IMR-90 (cell line): ENCODE data around the gene SFSWAP. TPM values are rescaled to one million over a fixed set of nuclear protein-coding genes. Genes with fewer than 3 reads are reported as not detected.

Experiments
- ATAC-seq: fragments of 200-7000 bp; cut with Tn5 transposase; 2 replicates; pipeline ENCODE4 v1.9.1; 2020; ENCODE audit warnings: low read depth, mild to moderate bottlenecking, moderate library complexity
- BruUV-seq: library from RNA; stranded (reverse); fragments of 400-500 nt; replicated peaks from 2 replicates; lab custom pipeline; 2021; lab: Mats Ljungman, UMichigan
- CTCF ChIA-PET: fragments of 300-600 bp; formaldehyde crosslinking; extraction: SDS; loops from one replicate; lab custom pipeline; 2021; ENCODE audit warnings: antibody characterized with exemption; lab: Yijun Ruan, JAX
- POLR2A ChIA-PET: fragments of 300-600 bp; sonication (Branson Sonifier 250); formaldehyde crosslinking; loops from one replicate; lab custom pipeline; 2022; ENCODE audit warnings: antibody characterized with exemption; ENCODE audit not compliant: unreplicated experiment; lab: Charles Lee
- DNase-seq: peaks from one replicate; pipeline ENCODE4 v3.0.0; 2013
- H2AFZ ChIP-seq: replicated peaks from 2 replicates; pipeline ENCODE3; 2013; ENCODE audit warnings: low read length, mild to moderate bottlenecking; ENCODE audit not compliant: poor library complexity
- H2AK5ac ChIP-seq: 2 replicates; pipeline ENCODE4 v1.6.1; 2013; ENCODE audit warnings: low read depth, low read length, inconsistent platforms
- H2AK9ac ChIP-seq: replicated peaks from 2 replicates; pipeline ENCODE3; 2013; ENCODE audit warnings: mild to moderate bottlenecking, low read depth, low read length, moderate library complexity; ENCODE audit not compliant: poor library complexity
- H2BK120ac ChIP-seq: 2 replicates; pipeline ENCODE4 v1.6.1; 2013; ENCODE audit warnings: low read depth, low read length, inconsistent platforms
- H2BK15ac ChIP-seq: 3 replicates; pipeline ENCODE4 v1.6.1; 2013; ENCODE audit warnings: low read depth, low read length, inconsistent platforms
- H2BK20ac ChIP-seq: 2 replicates; pipeline ENCODE4 v1.6.1; 2013; ENCODE audit warnings: low read depth, mild to moderate bottlenecking, inconsistent platforms, low read length, moderate library complexity
- H2BK5ac ChIP-seq: 2 replicates; pipeline ENCODE4 v1.6.1; 2013; ENCODE audit warnings: mild to moderate bottlenecking, low read depth, low read length, inconsistent platforms; ENCODE audit not compliant: poor library complexity, severe bottlenecking
- H3K14ac ChIP-seq: replicated peaks from 2 replicates; pipeline ENCODE4 v1.6.1; 2013; ENCODE audit warnings: low read depth, low read length, inconsistent platforms
- H3K18ac ChIP-seq: 2 replicates; pipeline ENCODE4 v1.6.1; 2013; ENCODE audit warnings: low read depth, low read length, control low read depth
- H3K23ac ChIP-seq: 2 replicates; pipeline ENCODE4 v1.6.1; 2013; ENCODE audit warnings: low read depth, low read length, inconsistent platforms
- H3K27ac ChIP-seq: 2 replicates; pipeline ENCODE4 v1.5.1; 2013; ENCODE audit warnings: mild to moderate bottlenecking, control low read depth, low read length; ENCODE audit not compliant: insufficient read depth
- H3K27me3 ChIP-seq: 2 replicates; pipeline ENCODE4 v1.6.1; 2013; ENCODE audit warnings: low read length; ENCODE audit not compliant: control insufficient read depth, insufficient read depth
- H3K36me3 ChIP-seq: 2 replicates; pipeline ENCODE4 v1.6.1; 2013; ENCODE audit warnings: low read length, mixed read lengths; ENCODE audit not compliant: control insufficient read depth, insufficient read depth
- H3K4ac ChIP-seq: 2 replicates; pipeline ENCODE4 v1.6.1; 2013; ENCODE audit warnings: low read depth, low read length, inconsistent platforms
- H3K4me1 ChIP-seq: 2 replicates; pipeline ENCODE4 v1.6.1; 2013; ENCODE audit warnings: low read length, mixed read lengths; ENCODE audit not compliant: control insufficient read depth, insufficient read depth
- H3K4me2 ChIP-seq: 2 replicates; pipeline ENCODE4 v1.6.1; 2013; ENCODE audit warnings: low read depth, mild to moderate bottlenecking, control low read depth, low read length, moderate library complexity
- H3K4me3 ChIP-seq: 2 replicates; pipeline ENCODE4 v1.5.1; 2013; ENCODE audit warnings: low read depth, mild to moderate bottlenecking, control low read depth, low read length, moderate library complexity; ENCODE audit not compliant: insufficient read depth
- H3K56ac ChIP-seq: 2 replicates; pipeline ENCODE4 v1.6.1; 2013; ENCODE audit warnings: low read length, inconsistent platforms; ENCODE audit not compliant: insufficient read depth; ENCODE audit errors: extremely low read depth
- H3K79me1 ChIP-seq, 2 experiments: 2 replicates each; pipeline ENCODE4 v1.6.1; 2013; ENCODE audit warnings: low read length in 2 of 2, inconsistent platforms in 1 of 2, low read depth in 1 of 2
- H3K9ac ChIP-seq: 2 replicates; pipeline ENCODE4 v1.6.1; 2013; ENCODE audit warnings: low read depth, low read length, control low read depth
- H3K9me1 ChIP-seq: 2 replicates; pipeline ENCODE4 v1.6.1; 2013; ENCODE audit warnings: low read length, inconsistent platforms; ENCODE audit not compliant: insufficient read depth
- H3K9me3 ChIP-seq: 2 replicates; pipeline ENCODE4 v1.6.1; 2013; ENCODE audit warnings: low read length; ENCODE audit not compliant: control insufficient read depth, insufficient read depth
- H4K20me1 ChIP-seq: 2 replicates; pipeline ENCODE4 v1.6.1; 2013; ENCODE audit warnings: low read length, inconsistent platforms; ENCODE audit not compliant: insufficient read depth
- H4K5ac ChIP-seq: 2 replicates; pipeline ENCODE4 v1.6.1; 2013; ENCODE audit warnings: mild to moderate bottlenecking, low read depth, low read length, control low read depth
- H4K8ac ChIP-seq, 2 experiments: 2 replicates each; pipeline ENCODE4 v1.6.1; 2013; ENCODE audit warnings: low read depth in 2 of 2, low read length in 2 of 2, control low read depth in 1 of 2, inconsistent platforms in 1 of 2
- H4K91ac ChIP-seq: 2 replicates; pipeline ENCODE4 v1.6.1; 2013; ENCODE audit warnings: low read depth, low read length, inconsistent platforms; ENCODE audit not compliant: insufficient read depth
- RAD21 ChIP-seq: IDR thresholded peaks from 2 replicates; pipeline ENCODE4 v1.6.1; 2012; ENCODE audit warnings: low read length, improper control_type of control experiment
- RCOR1 ChIP-seq: IDR thresholded peaks from 2 replicates; pipeline ENCODE4 v1.6.1; 2012; ENCODE audit warnings: mild to moderate bottlenecking, low read length, improper control_type of control experiment; ENCODE audit not compliant: insufficient replicate concordance
- RFX5 ChIP-seq: IDR thresholded peaks from 2 replicates; pipeline ENCODE4 v1.8.0; 2012; ENCODE audit warnings: low read depth, mild to moderate bottlenecking, low read length, moderate library complexity
- whole genome bisulfite sequencing, 2 experiments: methylation state at CpG; one replicate each; pipeline versions ENCODE4 v1.1.5 to v1.1.7; 2013; ENCODE audit warnings: missing lambda C conversion rate in 2 of 2; ENCODE audit not compliant: insufficient read length in 1 of 2; ENCODE audit errors: extremely low coverage in 2 of 2; 5-methylcytosine and 5-hydroxymethylcytosine counted together
- dilution Hi-C: fragments of 300-500 bp; cut with HindIII; formaldehyde crosslinking; loops from one replicate; pipeline ENCODE4 v1.14.3; 2018; ENCODE audit warnings: low sequenced_read_pairs; ENCODE audit not compliant: unreplicated experiment
- in situ Hi-C: fragments of 300-500 bp; cut with MboI; formaldehyde crosslinking; loops from 3 replicates; pipeline ENCODE4 v1.14.3; 2019; ENCODE audit warnings: low sequenced_read_pairs, inconsistent platforms, mixed read lengths
- intact Hi-C: fragments of 100-400 bp; cut with micrococcal nuclease; formaldehyde crosslinking; loops from 2 replicates; pipeline ENCODE4 v1.10.0; 2022
- polyA plus RNA-seq, 3 experiments: library from polyadenylated mRNA; depleted of rRNA; stranded (reverse); fragments of >200 nt; gene quantifications; 2 replicates each; pipeline ENCODE4 v1.2.3, GENCODE V29; 2012; ENCODE audit warnings: low replicate concordance in 1 of 3
- total RNA-seq: library from RNA; depleted of rRNA; stranded (reverse); fragments of >200 nt; gene quantifications from 2 replicates; pipeline ENCODE4 v1.2.3, GENCODE V29; 2012
- TF ChIP-seq, protein P1 (sequence below): fragments of 150-350 bp; IDR thresholded peaks from 2 replicates; pipeline ENCODE4 v1.6.1; 2017; ENCODE audit warnings: mild to moderate bottlenecking, antibody characterized with exemption, low read length, low read depth
- TF ChIP-seq, protein P2 (sequence below): conservative IDR thresholded peaks from 2 replicates; pipeline ENCODE4 v1.5.1; 2012; ENCODE audit warnings: mild to moderate bottlenecking, low read depth, low read length, improper control_type of control experiment

The SFSWAP gene
- total and polyA plus RNA-seq, 2 of the 4 experiments (the other 2 are of a cell fraction) = 19.7 to 22.4 TPM

DNA sequence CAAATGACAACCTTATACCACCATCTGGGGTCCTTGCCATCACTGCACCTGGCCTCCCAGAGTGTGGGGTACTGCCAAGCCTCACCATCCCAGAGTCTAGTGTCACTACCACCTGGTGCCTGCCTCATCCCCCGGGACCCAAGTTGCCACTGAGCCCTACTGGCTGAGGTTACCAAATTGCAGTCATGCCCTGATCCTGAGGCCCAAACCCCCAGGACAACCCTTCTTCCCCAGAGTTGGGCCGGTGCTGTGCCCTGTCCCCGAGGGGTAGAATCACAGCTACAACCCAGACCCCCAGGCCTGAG, 8.4 kb upstream of the SFSWAP start:
- Histone ChIP-seq H2AK5ac (no peak overlapping the region), H3K9ac (no peak overlapping the region), H4K20me1 (no peaks in the 10 kb centered on the region), H3K4me1 (no peaks in the 10 kb centered on the region), H3K9me1 (no peaks in the 10 kb centered on the region), H3K23ac (no peak overlapping the region), H3K4me3 (no peak overlapping the region), H3K79me1 (no peaks in the 10 kb centered on the region), H3K14ac (no peak overlapping the region), H3K4ac (no peak overlapping the region), H3K27ac (no peak overlapping the region), H4K5ac (no peak overlapping the region), H3K27me3 (no peaks in the 10 kb centered on the region), H3K36me3 (no peaks in the 10 kb centered on the region), H2AK9ac (no peak overlapping the region), H3K56ac (no peak overlapping the region), H3K4me2 (no peak overlapping the region), H3K18ac (no peak overlapping the region), H3K9me3 (peaks cover 4% of the 10 kb centered on the region), H4K91ac (no peak overlapping the region), H4K8ac (no peak overlapping the region), H2BK15ac (no peak overlapping the region), H2BK20ac (no peak overlapping the region), H2BK120ac (no peak overlapping the region), H2BK5ac (no peak overlapping the region), H2AFZ (no peak overlapping the region)
- in situ Hi-C loops (loop anchor here (25.0 kb wide), 1 partner anchor 890 kb away; no protein-coding TSS in a partner anchor), intact Hi-C loops (no loop called here), dilution Hi-C loops (no loop called here)
- TF ChIP-seq RAD21 (no peak), RCOR1 (no peak), RFX5 (no peak)
- TF ChIP-seq, protein P1, sequence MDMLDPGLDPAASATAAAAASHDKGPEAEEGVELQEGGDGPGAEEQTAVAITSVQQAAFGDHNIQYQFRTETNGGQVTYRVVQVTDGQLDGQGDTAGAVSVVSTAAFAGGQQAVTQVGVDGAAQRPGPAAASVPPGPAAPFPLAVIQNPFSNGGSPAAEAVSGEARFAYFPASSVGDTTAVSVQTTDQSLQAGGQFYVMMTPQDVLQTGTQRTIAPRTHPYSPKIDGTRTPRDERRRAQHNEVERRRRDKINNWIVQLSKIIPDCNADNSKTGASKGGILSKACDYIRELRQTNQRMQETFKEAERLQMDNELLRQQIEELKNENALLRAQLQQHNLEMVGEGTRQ = no peak
- TF ChIP-seq, protein P2, sequence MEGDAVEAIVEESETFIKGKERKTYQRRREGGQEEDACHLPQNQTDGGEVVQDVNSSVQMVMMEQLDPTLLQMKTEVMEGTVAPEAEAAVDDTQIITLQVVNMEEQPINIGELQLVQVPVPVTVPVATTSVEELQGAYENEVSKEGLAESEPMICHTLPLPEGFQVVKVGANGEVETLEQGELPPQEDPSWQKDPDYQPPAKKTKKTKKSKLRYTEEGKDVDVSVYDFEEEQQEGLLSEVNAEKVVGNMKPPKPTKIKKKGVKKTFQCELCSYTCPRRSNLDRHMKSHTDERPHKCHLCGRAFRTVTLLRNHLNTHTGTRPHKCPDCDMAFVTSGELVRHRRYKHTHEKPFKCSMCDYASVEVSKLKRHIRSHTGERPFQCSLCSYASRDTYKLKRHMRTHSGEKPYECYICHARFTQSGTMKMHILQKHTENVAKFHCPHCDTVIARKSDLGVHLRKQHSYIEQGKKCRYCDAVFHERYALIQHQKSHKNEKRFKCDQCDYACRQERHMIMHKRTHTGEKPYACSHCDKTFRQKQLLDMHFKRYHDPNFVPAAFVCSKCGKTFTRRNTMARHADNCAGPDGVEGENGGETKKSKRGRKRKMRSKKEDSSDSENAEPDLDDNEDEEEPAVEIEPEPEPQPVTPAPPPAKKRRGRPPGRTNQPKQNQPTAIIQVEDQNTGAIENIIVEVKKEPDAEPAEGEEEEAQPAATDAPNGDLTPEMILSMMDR = no peak
- no TSS peak for BruUV-seq
- ChIA-PET CTCF (no interaction called here), POLR2A (no interaction called here)
- WGBS, 2 experiments = no CpG with 5 or more reads among the region's 3 CpGs
- ATAC-seq = no peak
- no peak for DNase-seq
